ENCODE results near the gene CDK19. TPM values are rescaled to one million over a fixed set of nuclear protein-coding genes. Genes with fewer than 3 reads are reported as not detected.
A peak's percentile ranks its signal among the peaks of the same experiment; 100 is the strongest.

Gene CDK19
- total RNA-seq, 1 donor from 2014 or later: 26.6 TPM

- H3K27ac ChIP-seq: no peak overlapping the region
- intact Hi-C loops (cut with DNase I): loop anchor here (5.0 kb wide), 1 partner anchor 269 kb away; no protein-coding TSS in a partner anchor
- no peaks in the 10 kb centered on the region for H3K9me3 ChIP-seq
- peaks cover 7% of the 10 kb centered on the region for H3K4me1 ChIP-seq
- ATAC-seq: no peak
- no peak for TF ChIP-seq CTCF (IDR thresholded peaks at IDR 0.05)
- H3K27me3 ChIP-seq: no peaks in the 10 kb centered on the region
- no peaks in the 10 kb centered on the region for H3K36me3 ChIP-seq
- no peak overlapping the region for H3K4me3 ChIP-seq
- DNase-seq: no peak
Observed at GRCh38 chr6:110683241-110683640, 132.0 kb downstream of the CDK19 start.

- no peaks in the 10 kb centered on the region for H3K36me3 ChIP-seq
Observed at GRCh38 chr6:110682460-110682853, 132.8 kb downstream of the CDK19 start.

DNA sequence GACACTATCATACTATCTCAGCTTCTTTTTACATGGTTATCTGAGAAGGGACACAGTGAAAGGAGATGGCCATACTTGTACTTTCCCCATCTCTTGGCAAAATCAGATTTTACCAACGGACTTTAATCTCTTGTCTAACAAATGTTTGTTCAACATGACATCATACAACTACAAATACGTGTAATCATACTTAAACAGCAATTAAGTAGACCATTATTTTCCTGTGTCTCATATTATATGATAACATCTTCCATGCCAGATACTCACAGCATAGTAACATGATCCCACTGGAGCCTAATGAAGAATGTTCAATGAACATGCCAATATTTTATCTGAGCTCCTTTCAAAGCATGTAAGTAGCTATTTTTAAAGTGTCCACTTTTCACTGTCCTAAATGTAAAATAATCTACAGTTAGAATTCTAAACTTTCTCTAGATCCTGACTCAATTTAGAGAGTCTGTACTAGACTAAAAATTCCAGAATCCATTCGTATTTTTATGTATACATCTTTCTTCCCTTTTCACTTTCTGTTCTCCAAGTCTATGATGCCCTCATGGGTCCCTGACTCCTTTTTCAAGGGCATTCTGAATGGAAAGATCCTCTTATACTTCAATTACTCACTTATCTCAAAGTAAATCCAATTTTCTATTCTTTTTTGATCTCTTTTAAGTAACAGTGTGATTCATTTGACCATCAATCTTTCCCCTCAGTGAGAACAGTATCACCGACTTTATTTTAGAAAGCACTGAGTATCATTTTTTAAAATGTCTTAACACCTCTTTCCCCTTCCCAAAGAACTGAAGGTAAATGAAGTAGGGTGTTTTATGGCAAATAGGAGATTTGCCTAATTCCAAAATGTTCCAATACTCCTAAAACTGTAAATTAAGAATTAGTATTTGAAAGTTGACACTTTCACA, 133.5 kb downstream of the CDK19 start:
- DNase-seq: no peak
- Histone ChIP-seq H3K27me3 (no peaks in the 10 kb centered on the region), H3K36me3 (no peaks in the 10 kb centered on the region), H3K4me3 (no peak overlapping the region), H3K27ac (no peak overlapping the region), H3K4me1 (no peaks in the 10 kb centered on the region), H3K9me3 (no peaks in the 10 kb centered on the region)
- no peak for TF ChIP-seq CTCF (IDR thresholded peaks at IDR 0.05)
- intact Hi-C loops (cut with DNase I): loop anchor here (5.0 kb wide), 1 partner anchor 270 kb away; no protein-coding TSS in a partner anchor
- ATAC-seq: no peak

More at GRCh38 chr6:110682460-110682853, 132.8 kb downstream of the CDK19 start:
- DNase-seq (no peak), ATAC-seq (peak; percentile 99)
- Histone ChIP-seq H3K27me3 (no peaks in the 10 kb centered on the region), H3K4me1 (no peaks in the 10 kb centered on the region), H3K27ac (no peak overlapping the region), H3K4me3 (no peak overlapping the region), H3K9me3 (no peaks in the 10 kb centered on the region)
- intact Hi-C loops (cut with DNase I): loop anchor here (5.0 kb wide), 1 partner anchor 270 kb away; no protein-coding TSS in a partner anchor
- TF ChIP-seq CTCF (IDR thresholded peaks at IDR 0.05): peak; percentile 75

DNA sequence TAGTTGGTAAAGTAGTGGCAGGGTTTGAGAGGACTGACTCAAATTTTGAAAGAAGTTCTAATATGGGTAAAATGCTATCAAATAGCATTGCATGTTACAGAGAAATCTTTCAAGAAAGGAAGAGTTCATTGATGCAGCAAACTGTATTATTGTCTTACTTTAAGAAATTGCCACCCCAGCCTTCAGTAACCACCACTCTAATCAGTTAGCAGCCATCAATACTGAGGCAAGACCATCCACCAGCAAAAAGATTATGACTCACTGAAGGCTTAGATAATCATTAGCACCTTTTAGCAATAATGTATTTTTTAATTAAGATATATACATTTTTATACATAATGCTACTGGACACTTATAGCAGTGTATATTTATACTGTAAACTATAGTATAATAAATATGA, 138.9 kb downstream of the CDK19 start:
- TF ChIP-seq CTCF (IDR thresholded peaks at IDR 0.05): no peak
- no peaks in the 10 kb centered on the region for H3K27me3 ChIP-seq
- H3K4me1 ChIP-seq: no peaks in the 10 kb centered on the region
- DNase-seq (no peak), ATAC-seq (no peak)
- intact Hi-C loops (cut with DNase I): no loop called here
- no peak overlapping the region for H3K4me3 ChIP-seq
- H3K36me3 ChIP-seq: no peaks in the 10 kb centered on the region
- no peak overlapping the region for H3K27ac ChIP-seq
- no peaks in the 10 kb centered on the region for H3K9me3 ChIP-seq

- H3K27me3 ChIP-seq: no peaks in the 10 kb centered on the region
- no peaks in the 10 kb centered on the region for H3K9me3 ChIP-seq
- H3K4me1 ChIP-seq: no peaks in the 10 kb centered on the region
- DNase-seq (no peak), ATAC-seq (no peak)
- intact Hi-C loops (cut with DNase I): no loop called here
- no peak for TF ChIP-seq CTCF (IDR thresholded peaks at IDR 0.05)
- no peak overlapping the region for H3K4me3 ChIP-seq
- H3K27ac ChIP-seq: no peak overlapping the region
- no peaks in the 10 kb centered on the region for H3K36me3 ChIP-seq
Observed at GRCh38 chr6:110674096-110674495, 141.2 kb downstream of the CDK19 start.
